K562 (cell line): ENCODE results near the gene GPER1. TPM values are rescaled to one million over a fixed set of nuclear protein-coding genes. Genes with fewer than 3 reads are reported as not detected.

Experiments
- CSDE1 ChIP-seq, 2 experiments: fragments of 450-650 bp; IDR thresholded peaks; 2 replicates each; pipeline ENCODE4 v1.6.1; 2016; ENCODE audit warnings: mild to moderate bottlenecking in 1 of 2
- ERF ChIP-seq: fragments of 450-650 bp; formaldehyde crosslinking; IDR thresholded peaks from 2 replicates; pipeline ENCODE4 v1.4.0; 2020; ENCODE audit warnings: mild to moderate bottlenecking, mixed read lengths
- ESRRB ChIP-seq: fragments of 250-450 bp; sonication (Bioruptor Pico); IDR thresholded peaks from 2 replicates; pipeline ENCODE4 v1.5.0; 2020; ENCODE audit warnings: mild to moderate bottlenecking, moderate library complexity, borderline replicate concordance
- FOXM1 ChIP-seq, 2 experiments: fragments of 450-650 bp in 1 of 2; sonication (generic) in 1 of 2; formaldehyde crosslinking in 1 of 2; IDR thresholded peaks; 2 replicates each; pipeline versions ENCODE4 v1.6.1 to v1.9.0; 2017 to 2022; ENCODE audit warnings: low read depth in 2 of 2, mild to moderate bottlenecking in 2 of 2, missing genetic modification reagents in 1 of 2, moderate library complexity in 1 of 2
- HSF4 ChIP-seq: fragments of 250-450 bp; sonication (Bioruptor Pico); IDR thresholded peaks from 2 replicates; pipeline ENCODE4 v2.1.2; 2022; ENCODE audit warnings: mild to moderate bottlenecking, moderate library complexity, borderline replicate concordance
- KAT2B ChIP-seq: IDR thresholded peaks from one replicate; pipeline ENCODE4 v1.6.1; 2012; ENCODE audit warnings: low read depth, mild to moderate bottlenecking, control low read depth, inconsistent platforms, low read length, moderate library complexity
- LEF1 ChIP-seq: fragments of 450-650 bp; IDR thresholded peaks from 2 replicates; pipeline ENCODE4 v1.6.1; 2016; ENCODE audit warnings: mild to moderate bottlenecking
- MYC ChIP-seq, 2 experiments: fragments of 250-450 bp in 1 of 2; sonication (Bioruptor Pico) in 1 of 2; IDR thresholded peaks; 2 replicates each; pipeline versions ENCODE4 v1.5.1 to v1.6.1; 2012 to 2021; ENCODE audit warnings: low read depth in 2 of 2, borderline replicate concordance in 1 of 2, improper control_type of control experiment in 1 of 2, low read length in 1 of 2, mild to moderate bottlenecking in 1 of 2, moderate library complexity in 1 of 2
- OTX1 ChIP-seq: fragments of 450-650 bp; formaldehyde crosslinking; IDR thresholded peaks from 2 replicates; pipeline ENCODE4 v1.4.0; 2022; ENCODE audit warnings: mild to moderate bottlenecking
- PCBP2 ChIP-seq: fragments of 200-400 bp; formaldehyde crosslinking; IDR thresholded peaks from 2 replicates; pipeline ENCODE4 v1.6.1; 2018; ENCODE audit warnings: low read length, low read depth, mild to moderate bottlenecking, moderate library complexity; ENCODE audit not compliant: poor library complexity, severe bottlenecking
- PHB2 ChIP-seq: fragments of 450-650 bp; IDR thresholded peaks from 2 replicates; pipeline ENCODE4 v1.6.1; 2017; ENCODE audit warnings: low read depth
- POU5F1 ChIP-seq: fragments of 150-350 bp; IDR thresholded peaks from 2 replicates; pipeline ENCODE4 v1.6.1; 2014; ENCODE audit warnings: borderline replicate concordance, low read length, low read depth, mild to moderate bottlenecking; ENCODE audit not compliant: partially characterized antibody
- RAD21 ChIP-seq, 2 experiments: fragments of 250-450 bp in 1 of 2; fragments of 450-650 bp in 1 of 2; sonication (Bioruptor Pico) in 1 of 2; formaldehyde crosslinking in 1 of 2; IDR thresholded peaks in 1 of 2; conservative IDR thresholded peaks in 1 of 2; 2 replicates each; pipeline versions ENCODE4 v1.4.0 to v1.8.0; 2020 to 2022; ENCODE audit warnings: mild to moderate bottlenecking in 2 of 2, moderate library complexity in 1 of 2
- TAF15 ChIP-seq: fragments of 200-400 bp; formaldehyde crosslinking; IDR thresholded peaks from 2 replicates; pipeline ENCODE4 v1.6.1; 2017; ENCODE audit warnings: mild to moderate bottlenecking, low read depth, low read length, moderate library complexity
- TEAD1 ChIP-seq, 2 experiments: fragments of 450-650 bp in 1 of 2; sonication (generic) in 1 of 2; formaldehyde crosslinking; IDR thresholded peaks; 2 replicates each; pipeline versions ENCODE4 v1.4.0 to v1.8.0; 2020 to 2022; ENCODE audit warnings: mild to moderate bottlenecking in 2 of 2, missing genetic modification reagents in 1 of 2
- U2AF2 ChIP-seq: fragments of 200-400 bp; formaldehyde crosslinking; optimal IDR thresholded peaks from 2 replicates; pipeline ENCODE3; 2017; ENCODE audit warnings: low read depth, mild to moderate bottlenecking, low read length
- ZNF165 ChIP-seq: fragments of 250-450 bp; sonication (Bioruptor Pico); IDR thresholded peaks from 2 replicates; pipeline ENCODE4 v1.4.0; 2020; ENCODE audit warnings: borderline replicate concordance
- ZNF184 ChIP-seq: sonication (generic); formaldehyde crosslinking; IDR thresholded peaks from 2 replicates; pipeline ENCODE4 v1.5.0; 2020; ENCODE audit warnings: missing genetic modification reagents
- ZNF253 ChIP-seq: fragments of 250-450 bp; sonication (Bioruptor Pico); conservative IDR thresholded peaks from 2 replicates; pipeline ENCODE4 v1.6.1; 2021; ENCODE audit warnings: mild to moderate bottlenecking
- ZNF77 ChIP-seq: fragments of 250-450 bp; sonication (Bioruptor Pico); IDR thresholded peaks from 2 replicates; pipeline ENCODE4 v1.5.0; 2020
- polyA plus RNA-seq, 8 experiments: library from polyadenylated mRNA; depleted of rRNA in 4 of 8; stranded (reverse) in 5 of 8; unstranded in 3 of 8; fragments of >200 nt; fragmentation: Nextera tagmentation in 2 of 8; fragmentation: Illumina TruSeq in 1 of 8; extraction: Ambion mirVana in 2 of 8; extraction: Trizol in 1 of 8; gene quantifications; 2 replicates each; pipeline versions ENCODE4 v1.2.1 to v1.2.3, GENCODE V29; 2011 to 2014; ENCODE audit warnings: inconsistent platforms in 1 of 8, missing spikeins in 1 of 8
- total RNA-seq, 7 experiments: library from RNA; depleted of rRNA in 6 of 7; stranded (reverse); fragments of >200 nt in 6 of 7; fragmentation: Illumina TruSeq in 2 of 7; extraction: Trizol in 2 of 7; gene quantifications; 2 replicates each; pipeline versions ENCODE4 v1.2.1 to v1.2.3, GENCODE V29; 2011 to 2021; ENCODE audit warnings: low replicate concordance in 1 of 7
- TF ChIP-seq, protein P1 (sequence below), 2 experiments: IDR thresholded peaks; 2 replicates each; pipeline ENCODE4 v1.6.1; 2012; ENCODE audit warnings: improper control_type of control experiment in 2 of 2, low read depth in 2 of 2, low read length in 2 of 2, borderline replicate concordance in 1 of 2
- TF ChIP-seq, protein P2 (sequence below), 3 experiments: fragments of 200-800 bp in 1 of 3; fragments of 250-450 bp in 1 of 3; fragments of 450-650 bp in 1 of 3; sonication (Bioruptor Pico) in 1 of 3; sonication (Bioruptor generic) in 1 of 3; formaldehyde crosslinking in 1 of 3; IDR thresholded peaks; 2 replicates each; pipeline versions ENCODE4 v1.6.1 to v1.8.0; 2016 to 2022; ENCODE audit warnings: mild to moderate bottlenecking in 2 of 3, missing genetic modification characterization in 2 of 3, missing compliant biosample characterization in 1 of 3, moderate library complexity in 1 of 3

Gene GPER1
- total and polyA plus RNA-seq, 9 of the 15 experiments (the other 6 are each of a cell fraction or from before 2014, with no cell fraction given), result 0.04 to 0.09 (median 0.08) TPM; not detected in 6

DNA sequence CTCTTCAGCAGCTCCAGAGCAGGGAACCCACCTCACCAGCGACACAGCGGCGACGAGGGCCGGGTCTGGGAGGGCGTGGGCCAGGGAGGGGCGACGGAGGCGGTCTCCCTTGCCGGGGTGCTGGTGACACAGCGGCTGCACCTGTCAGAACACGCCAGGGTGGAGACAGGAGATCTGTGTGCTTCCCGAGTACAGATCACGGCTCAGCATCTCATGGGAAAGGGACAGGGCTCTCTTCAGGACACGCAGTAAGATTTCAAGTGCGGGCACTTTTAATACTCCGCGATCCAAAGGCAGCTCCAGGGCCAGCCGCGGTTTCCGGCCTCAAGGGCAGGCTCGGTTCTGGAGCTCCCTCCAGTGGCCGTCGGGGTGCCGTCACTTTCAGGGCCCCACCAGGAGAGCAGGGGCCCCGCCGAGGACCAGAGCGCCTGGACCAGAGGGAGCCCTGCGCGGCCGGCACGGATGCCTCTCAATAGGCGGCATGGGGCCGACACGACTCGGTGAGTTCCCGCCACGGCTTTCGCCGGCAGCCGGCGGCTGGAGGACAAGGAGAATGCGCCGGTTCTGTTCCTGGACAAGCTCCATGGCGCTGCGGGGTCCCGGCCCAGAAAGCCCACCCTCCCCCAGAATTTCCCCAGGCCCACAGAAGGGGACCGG lies 22.2 kb upstream of the GPER1 start (continued):
- TF ChIP-seq, protein P1, sequence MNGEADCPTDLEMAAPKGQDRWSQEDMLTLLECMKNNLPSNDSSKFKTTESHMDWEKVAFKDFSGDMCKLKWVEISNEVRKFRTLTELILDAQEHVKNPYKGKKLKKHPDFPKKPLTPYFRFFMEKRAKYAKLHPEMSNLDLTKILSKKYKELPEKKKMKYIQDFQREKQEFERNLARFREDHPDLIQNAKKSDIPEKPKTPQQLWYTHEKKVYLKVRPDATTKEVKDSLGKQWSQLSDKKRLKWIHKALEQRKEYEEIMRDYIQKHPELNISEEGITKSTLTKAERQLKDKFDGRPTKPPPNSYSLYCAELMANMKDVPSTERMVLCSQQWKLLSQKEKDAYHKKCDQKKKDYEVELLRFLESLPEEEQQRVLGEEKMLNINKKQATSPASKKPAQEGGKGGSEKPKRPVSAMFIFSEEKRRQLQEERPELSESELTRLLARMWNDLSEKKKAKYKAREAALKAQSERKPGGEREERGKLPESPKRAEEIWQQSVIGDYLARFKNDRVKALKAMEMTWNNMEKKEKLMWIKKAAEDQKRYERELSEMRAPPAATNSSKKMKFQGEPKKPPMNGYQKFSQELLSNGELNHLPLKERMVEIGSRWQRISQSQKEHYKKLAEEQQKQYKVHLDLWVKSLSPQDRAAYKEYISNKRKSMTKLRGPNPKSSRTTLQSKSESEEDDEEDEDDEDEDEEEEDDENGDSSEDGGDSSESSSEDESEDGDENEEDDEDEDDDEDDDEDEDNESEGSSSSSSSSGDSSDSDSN (IDR thresholded peaks at IDR 0.05; ENCODE audit: borderline replicate concordance in 1 of 2, low read depth in 2 of 2, low read length in 2 of 2), result peak in 1 of 2 experiments; percentile 40; a peak in 1 of 4 replicates
- TF ChIP-seq MYC (IDR thresholded peaks at IDR 0.05; ENCODE audit: low read depth, low read length) (peak; percentile 34; the same call in 1 of the 2 replicates), MYC (CRISPR knock-in tag; IDR thresholded peaks at IDR 0.05; ENCODE audit: borderline replicate concordance, low read depth) (no peak), LEF1 (no peak), ERF (no peak), KAT2B (no peak), TAF15 (no peak), ZNF184 (no peak), POU5F1 (no peak), U2AF2 (no peak), FOXM1 (IDR thresholded peaks at IDR 0.05; ENCODE audit: low read depth) (no peak), FOXM1 (CRISPR knock-in tag; IDR thresholded peaks at IDR 0.05; ENCODE audit: low read depth) (no peak), TEAD1 (CRISPR knock-in tag; IDR thresholded peaks at IDR 0.05) (no peak), OTX1 (CRISPR knock-in tag) (no peak), HSF4 (CRISPR knock-in tag) (no peak), ZNF77 (CRISPR knock-in tag) (no peak), PCBP2 (no peak), ESRRB (CRISPR knock-in tag) (no peak), RAD21 (CRISPR knock-in tag; conservative IDR thresholded peaks at IDR 0.05 in 1 of 2, IDR thresholded peaks at IDR 0.05 in 1 of 2) (peak; percentile 99), ZNF253 (CRISPR knock-in tag) (no peak), CSDE1 (IDR thresholded peaks at IDR 0.05) (no peak), PHB2 (no peak), ZNF165 (CRISPR knock-in tag) (no peak)
- TF ChIP-seq, protein P2, sequence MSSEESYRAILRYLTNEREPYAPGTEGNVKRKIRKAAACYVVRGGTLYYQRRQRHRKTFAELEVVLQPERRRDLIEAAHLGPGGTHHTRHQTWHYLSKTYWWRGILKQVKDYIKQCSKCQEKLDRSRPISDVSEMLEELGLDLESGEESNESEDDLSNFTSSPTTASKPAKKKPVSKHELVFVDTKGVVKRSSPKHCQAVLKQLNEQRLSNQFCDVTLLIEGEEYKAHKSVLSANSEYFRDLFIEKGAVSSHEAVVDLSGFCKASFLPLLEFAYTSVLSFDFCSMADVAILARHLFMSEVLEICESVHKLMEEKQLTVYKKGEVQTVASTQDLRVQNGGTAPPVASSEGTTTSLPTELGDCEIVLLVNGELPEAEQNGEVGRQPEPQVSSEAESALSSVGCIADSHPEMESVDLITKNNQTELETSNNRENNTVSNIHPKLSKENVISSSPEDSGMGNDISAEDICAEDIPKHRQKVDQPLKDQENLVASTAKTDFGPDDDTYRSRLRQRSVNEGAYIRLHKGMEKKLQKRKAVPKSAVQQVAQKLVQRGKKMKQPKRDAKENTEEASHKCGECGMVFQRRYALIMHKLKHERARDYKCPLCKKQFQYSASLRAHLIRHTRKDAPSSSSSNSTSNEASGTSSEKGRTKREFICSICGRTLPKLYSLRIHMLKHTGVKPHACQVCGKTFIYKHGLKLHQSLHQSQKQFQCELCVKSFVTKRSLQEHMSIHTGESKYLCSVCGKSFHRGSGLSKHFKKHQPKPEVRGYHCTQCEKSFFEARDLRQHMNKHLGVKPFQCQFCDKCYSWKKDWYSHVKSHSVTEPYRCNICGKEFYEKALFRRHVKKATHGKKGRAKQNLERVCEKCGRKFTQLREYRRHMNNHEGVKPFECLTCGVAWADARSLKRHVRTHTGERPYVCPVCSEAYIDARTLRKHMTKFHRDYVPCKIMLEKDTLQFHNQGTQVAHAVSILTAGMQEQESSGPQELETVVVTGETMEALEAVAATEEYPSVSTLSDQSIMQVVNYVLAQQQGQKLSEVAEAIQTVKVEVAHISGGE (CRISPR knock-in tag; IDR thresholded peaks at IDR 0.05), result no peak
